GM23338 (cell line): ENCODE results near the gene MYO16. TPM values are rescaled to one million over a fixed set of nuclear protein-coding genes. Genes with fewer than 3 reads are reported as not detected.

Source experiments
- ATAC-seq: fragments of 200-7000 bp; cut with Tn5 transposase; 3 replicates; pipeline ENCODE4 v1.9.1; 2020
- DNase-seq: peaks from one replicate; pipeline ENCODE4 v3.0.0-alpha.2; 2015; ENCODE audit warnings: low spot score
- H2AFZ ChIP-seq: fragments of 200-600 bp; sonication (generic); 2 replicates; pipeline ENCODE4 v1.8.0; 2016; ENCODE audit warnings: antibody characterized with exemption, mild to moderate bottlenecking, moderate library complexity
- H3F3A ChIP-seq: fragments of 200-600 bp; sonication (generic); replicated peaks from 2 replicates; pipeline ENCODE4 v1.8.0; 2017; ENCODE audit warnings: antibody characterized with exemption, mixed run types, low read depth
- H3K27ac ChIP-seq: fragments of 200-600 bp; sonication (generic); 2 replicates; pipeline ENCODE4 v1.6.1; 2016; ENCODE audit warnings: low read depth
- H3K27me3 ChIP-seq: fragments of 200-600 bp; sonication (generic); 2 replicates; pipeline ENCODE4 v1.8.0; 2016; ENCODE audit warnings: mild to moderate bottlenecking, mixed run types, moderate library complexity; ENCODE audit not compliant: insufficient read depth
- H3K36me3 ChIP-seq: fragments of 200-600 bp; sonication (generic); 2 replicates; pipeline ENCODE4 v1.8.0; 2016; ENCODE audit warnings: mild to moderate bottlenecking; ENCODE audit not compliant: insufficient read depth
- H3K4me1 ChIP-seq: fragments of 200-600 bp; sonication (generic); 2 replicates; pipeline ENCODE4 v1.8.0; 2016; ENCODE audit warnings: mild to moderate bottlenecking, moderate library complexity; ENCODE audit not compliant: insufficient read depth
- H3K4me2 ChIP-seq: fragments of 200-600 bp; sonication (generic); 2 replicates; pipeline ENCODE4 v1.7.1; 2017; ENCODE audit warnings: mixed run types
- H3K4me3 ChIP-seq: fragments of 200-600 bp; sonication (generic); 2 replicates; pipeline ENCODE4 v1.6.1; 2016; ENCODE audit warnings: mixed run types
- H3K79me2 ChIP-seq: fragments of 200-600 bp; sonication (generic); replicated peaks from 2 replicates; pipeline ENCODE4 v1.8.0; 2017; ENCODE audit warnings: mild to moderate bottlenecking; ENCODE audit not compliant: insufficient read depth
- H3K9me2 ChIP-seq: fragments of 200-600 bp; sonication (generic); 2 replicates; pipeline ENCODE4 v1.8.0; 2017; ENCODE audit not compliant: insufficient read depth
- H4K20me1 ChIP-seq: fragments of 200-600 bp; sonication (generic); replicated peaks from 2 replicates; pipeline ENCODE4 v1.8.0; 2017; ENCODE audit warnings: mild to moderate bottlenecking; ENCODE audit not compliant: insufficient read depth
- H3K27ac Mint-ChIP-seq: 2 replicates; pipeline ENCODE4 v1.8.0; 2020; ENCODE audit warnings: inconsistent platforms, mild to moderate bottlenecking, moderate library complexity, mixed read lengths
- H3K27me3 Mint-ChIP-seq: 3 replicates; pipeline ENCODE4 v1.8.0; 2022; ENCODE audit warnings: low read depth, mild to moderate bottlenecking, moderate library complexity, mixed read lengths, inconsistent platforms; ENCODE audit not compliant: insufficient read depth, poor library complexity
- H3K36me3 Mint-ChIP-seq: 3 replicates; pipeline ENCODE4 v1.8.0; 2021; ENCODE audit warnings: low read depth, mild to moderate bottlenecking, inconsistent platforms, moderate library complexity, mixed read lengths
- H3K4me1 Mint-ChIP-seq: 3 replicates; pipeline ENCODE4 v1.8.0; 2020; ENCODE audit warnings: mild to moderate bottlenecking, inconsistent platforms, mixed read lengths
- H3K4me3 Mint-ChIP-seq: 3 replicates; pipeline ENCODE4 v1.8.0; 2021; ENCODE audit warnings: moderate library complexity, mild to moderate bottlenecking, inconsistent platforms, mixed read lengths
- H3K9me3 Mint-ChIP-seq: 3 replicates; pipeline ENCODE4 v1.8.0; 2020; ENCODE audit warnings: moderate library complexity, mild to moderate bottlenecking, inconsistent platforms, mixed read lengths
- CREB1 ChIP-seq: fragments of 250-450 bp; sonication (Bioruptor Pico); IDR thresholded peaks from 2 replicates; pipeline ENCODE4 v1.5.0; 2020; ENCODE audit warnings: low read depth, mild to moderate bottlenecking, moderate library complexity
- EZH2 ChIP-seq: fragments of 200-600 bp; sonication (generic); IDR thresholded peaks from one replicate; pipeline ENCODE4 v1.8.0; 2017; ENCODE audit warnings: antibody characterized with exemption, mild to moderate bottlenecking, low read depth; ENCODE audit not compliant: unreplicated experiment
- EZH2phosphoT487 ChIP-seq: fragments of 200-600 bp; sonication (generic); IDR thresholded peaks from one replicate; pipeline ENCODE4 v1.8.1; 2018; ENCODE audit warnings: antibody characterized with exemption; ENCODE audit not compliant: unreplicated experiment
- JUNB ChIP-seq: IDR thresholded peaks from one replicate; pipeline ENCODE4 v1.6.1; 2016; ENCODE audit warnings: antibody characterized with exemption; ENCODE audit not compliant: unreplicated experiment
- POLR2AphosphoS5 ChIP-seq: IDR thresholded peaks from 2 replicates; pipeline ENCODE4 v1.6.1; 2016; ENCODE audit warnings: antibody characterized with exemption, low read depth
- STAT1 ChIP-seq: IDR thresholded peaks from one replicate; pipeline ENCODE4 v1.6.1; 2016; ENCODE audit warnings: antibody characterized with exemption; ENCODE audit not compliant: unreplicated experiment
- ZNF114 ChIP-seq: fragments of 250-450 bp; sonication (Bioruptor Pico); IDR thresholded peaks from 2 replicates; pipeline ENCODE4 v1.5.0; 2020; ENCODE audit warnings: mild to moderate bottlenecking, moderate library complexity
- ZNF331 ChIP-seq: fragments of 250-450 bp; sonication (Bioruptor Pico); IDR thresholded peaks from 2 replicates; pipeline ENCODE4 v1.5.0; 2020; ENCODE audit warnings: low read depth, mild to moderate bottlenecking, moderate library complexity
- polyA plus RNA-seq: library from polyadenylated mRNA; unstranded; fragments of >200 nt; fragmentation: Nextera tagmentation; extraction: Ambion mirVana; gene quantifications from 2 replicates; pipeline ENCODE4 v1.2.1, GENCODE V29; 2016
- total RNA-seq: library from RNA; depleted of rRNA; stranded (reverse); fragments of >200 nt; shearing (Covaris generic); gene quantifications from 2 replicates; pipeline ENCODE4 v1.2.3, GENCODE V29; 2014
- TF ChIP-seq, protein P1 (sequence below): IDR thresholded peaks from one replicate; pipeline ENCODE4 v1.6.1; 2018; ENCODE audit warnings: antibody characterized with exemption; ENCODE audit not compliant: unreplicated experiment
- TF ChIP-seq, protein P2 (sequence below): fragments of 250-450 bp; sonication (Bioruptor Pico); IDR thresholded peaks from 2 replicates; pipeline ENCODE4 v1.5.0; 2020; ENCODE audit warnings: mild to moderate bottlenecking, moderate library complexity
- TF ChIP-seq, protein P3 (sequence below), 2 experiments: fragments of 200-600 bp in 1 of 2; sonication (generic) in 1 of 2; conservative IDR thresholded peaks; 2 replicates each; pipeline versions ENCODE4 v1.5.1 to v1.6.1; 2016 to 2017; ENCODE audit warnings: antibody characterized with exemption in 2 of 2, low read depth in 2 of 2, mild to moderate bottlenecking in 2 of 2, moderate library complexity in 1 of 2
- TF ChIP-seq, protein P4 (sequence below): IDR thresholded peaks from 2 replicates; pipeline ENCODE4 v1.6.1; 2016; ENCODE audit warnings: antibody characterized with exemption

The MYO16 gene
- total and polyA plus RNA-seq, 2 experiments from 2014 or later: 0.10 to 0.13 TPM

DNA sequence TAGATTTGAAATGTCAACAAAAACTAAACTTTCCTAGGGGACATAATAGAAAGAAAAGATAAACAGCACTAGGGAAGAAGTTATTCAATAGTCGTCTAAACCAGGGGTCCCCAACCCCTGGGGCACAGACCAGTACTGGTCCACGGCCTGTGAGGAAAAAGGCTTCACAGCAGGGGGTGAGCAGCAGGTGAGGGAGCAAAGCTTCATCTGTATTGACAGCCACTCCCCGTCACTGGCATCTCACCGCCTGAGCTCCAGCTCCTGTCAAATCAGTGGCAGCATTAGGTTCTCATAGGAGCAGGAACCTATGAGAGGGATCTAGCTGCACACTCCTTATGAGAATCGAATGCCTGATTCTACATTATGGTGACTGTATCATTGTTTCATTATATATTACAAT, 382.7 kb downstream of the MYO16 start:
- Histone ChIP-seq H3K27me3 (no peaks in the 10 kb centered on the region), H3K9me2 (no peaks in the 10 kb centered on the region), H4K20me1 (no peaks in the 10 kb centered on the region), H3K36me3 (no peaks in the 10 kb centered on the region), H3K4me3 (no peak overlapping the region), H3K27ac (no peak overlapping the region), H3K4me1 (peaks cover 4% of the 10 kb centered on the region), H3F3A (no peaks in the 10 kb centered on the region), H3K79me2 (no peaks in the 10 kb centered on the region), H3K4me2 (no peak overlapping the region), H2AFZ (no peak overlapping the region)
- peaks cover 14% of the 10 kb centered on the region; the same call in 2 of the 3 replicates for H3K9me3 Mint-ChIP-seq
- DNase-seq: peak; percentile 9
- no peak for TF ChIP-seq CREB1
- TF ChIP-seq, protein P1, sequence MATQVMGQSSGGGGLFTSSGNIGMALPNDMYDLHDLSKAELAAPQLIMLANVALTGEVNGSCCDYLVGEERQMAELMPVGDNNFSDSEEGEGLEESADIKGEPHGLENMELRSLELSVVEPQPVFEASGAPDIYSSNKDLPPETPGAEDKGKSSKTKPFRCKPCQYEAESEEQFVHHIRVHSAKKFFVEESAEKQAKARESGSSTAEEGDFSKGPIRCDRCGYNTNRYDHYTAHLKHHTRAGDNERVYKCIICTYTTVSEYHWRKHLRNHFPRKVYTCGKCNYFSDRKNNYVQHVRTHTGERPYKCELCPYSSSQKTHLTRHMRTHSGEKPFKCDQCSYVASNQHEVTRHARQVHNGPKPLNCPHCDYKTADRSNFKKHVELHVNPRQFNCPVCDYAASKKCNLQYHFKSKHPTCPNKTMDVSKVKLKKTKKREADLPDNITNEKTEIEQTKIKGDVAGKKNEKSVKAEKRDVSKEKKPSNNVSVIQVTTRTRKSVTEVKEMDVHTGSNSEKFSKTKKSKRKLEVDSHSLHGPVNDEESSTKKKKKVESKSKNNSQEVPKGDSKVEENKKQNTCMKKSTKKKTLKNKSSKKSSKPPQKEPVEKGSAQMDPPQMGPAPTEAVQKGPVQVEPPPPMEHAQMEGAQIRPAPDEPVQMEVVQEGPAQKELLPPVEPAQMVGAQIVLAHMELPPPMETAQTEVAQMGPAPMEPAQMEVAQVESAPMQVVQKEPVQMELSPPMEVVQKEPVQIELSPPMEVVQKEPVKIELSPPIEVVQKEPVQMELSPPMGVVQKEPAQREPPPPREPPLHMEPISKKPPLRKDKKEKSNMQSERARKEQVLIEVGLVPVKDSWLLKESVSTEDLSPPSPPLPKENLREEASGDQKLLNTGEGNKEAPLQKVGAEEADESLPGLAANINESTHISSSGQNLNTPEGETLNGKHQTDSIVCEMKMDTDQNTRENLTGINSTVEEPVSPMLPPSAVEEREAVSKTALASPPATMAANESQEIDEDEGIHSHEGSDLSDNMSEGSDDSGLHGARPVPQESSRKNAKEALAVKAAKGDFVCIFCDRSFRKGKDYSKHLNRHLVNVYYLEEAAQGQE: no peak
- no peak for TF ChIP-seq ZNF114 (CRISPR knock-in tag)
- TF ChIP-seq, protein P2, sequence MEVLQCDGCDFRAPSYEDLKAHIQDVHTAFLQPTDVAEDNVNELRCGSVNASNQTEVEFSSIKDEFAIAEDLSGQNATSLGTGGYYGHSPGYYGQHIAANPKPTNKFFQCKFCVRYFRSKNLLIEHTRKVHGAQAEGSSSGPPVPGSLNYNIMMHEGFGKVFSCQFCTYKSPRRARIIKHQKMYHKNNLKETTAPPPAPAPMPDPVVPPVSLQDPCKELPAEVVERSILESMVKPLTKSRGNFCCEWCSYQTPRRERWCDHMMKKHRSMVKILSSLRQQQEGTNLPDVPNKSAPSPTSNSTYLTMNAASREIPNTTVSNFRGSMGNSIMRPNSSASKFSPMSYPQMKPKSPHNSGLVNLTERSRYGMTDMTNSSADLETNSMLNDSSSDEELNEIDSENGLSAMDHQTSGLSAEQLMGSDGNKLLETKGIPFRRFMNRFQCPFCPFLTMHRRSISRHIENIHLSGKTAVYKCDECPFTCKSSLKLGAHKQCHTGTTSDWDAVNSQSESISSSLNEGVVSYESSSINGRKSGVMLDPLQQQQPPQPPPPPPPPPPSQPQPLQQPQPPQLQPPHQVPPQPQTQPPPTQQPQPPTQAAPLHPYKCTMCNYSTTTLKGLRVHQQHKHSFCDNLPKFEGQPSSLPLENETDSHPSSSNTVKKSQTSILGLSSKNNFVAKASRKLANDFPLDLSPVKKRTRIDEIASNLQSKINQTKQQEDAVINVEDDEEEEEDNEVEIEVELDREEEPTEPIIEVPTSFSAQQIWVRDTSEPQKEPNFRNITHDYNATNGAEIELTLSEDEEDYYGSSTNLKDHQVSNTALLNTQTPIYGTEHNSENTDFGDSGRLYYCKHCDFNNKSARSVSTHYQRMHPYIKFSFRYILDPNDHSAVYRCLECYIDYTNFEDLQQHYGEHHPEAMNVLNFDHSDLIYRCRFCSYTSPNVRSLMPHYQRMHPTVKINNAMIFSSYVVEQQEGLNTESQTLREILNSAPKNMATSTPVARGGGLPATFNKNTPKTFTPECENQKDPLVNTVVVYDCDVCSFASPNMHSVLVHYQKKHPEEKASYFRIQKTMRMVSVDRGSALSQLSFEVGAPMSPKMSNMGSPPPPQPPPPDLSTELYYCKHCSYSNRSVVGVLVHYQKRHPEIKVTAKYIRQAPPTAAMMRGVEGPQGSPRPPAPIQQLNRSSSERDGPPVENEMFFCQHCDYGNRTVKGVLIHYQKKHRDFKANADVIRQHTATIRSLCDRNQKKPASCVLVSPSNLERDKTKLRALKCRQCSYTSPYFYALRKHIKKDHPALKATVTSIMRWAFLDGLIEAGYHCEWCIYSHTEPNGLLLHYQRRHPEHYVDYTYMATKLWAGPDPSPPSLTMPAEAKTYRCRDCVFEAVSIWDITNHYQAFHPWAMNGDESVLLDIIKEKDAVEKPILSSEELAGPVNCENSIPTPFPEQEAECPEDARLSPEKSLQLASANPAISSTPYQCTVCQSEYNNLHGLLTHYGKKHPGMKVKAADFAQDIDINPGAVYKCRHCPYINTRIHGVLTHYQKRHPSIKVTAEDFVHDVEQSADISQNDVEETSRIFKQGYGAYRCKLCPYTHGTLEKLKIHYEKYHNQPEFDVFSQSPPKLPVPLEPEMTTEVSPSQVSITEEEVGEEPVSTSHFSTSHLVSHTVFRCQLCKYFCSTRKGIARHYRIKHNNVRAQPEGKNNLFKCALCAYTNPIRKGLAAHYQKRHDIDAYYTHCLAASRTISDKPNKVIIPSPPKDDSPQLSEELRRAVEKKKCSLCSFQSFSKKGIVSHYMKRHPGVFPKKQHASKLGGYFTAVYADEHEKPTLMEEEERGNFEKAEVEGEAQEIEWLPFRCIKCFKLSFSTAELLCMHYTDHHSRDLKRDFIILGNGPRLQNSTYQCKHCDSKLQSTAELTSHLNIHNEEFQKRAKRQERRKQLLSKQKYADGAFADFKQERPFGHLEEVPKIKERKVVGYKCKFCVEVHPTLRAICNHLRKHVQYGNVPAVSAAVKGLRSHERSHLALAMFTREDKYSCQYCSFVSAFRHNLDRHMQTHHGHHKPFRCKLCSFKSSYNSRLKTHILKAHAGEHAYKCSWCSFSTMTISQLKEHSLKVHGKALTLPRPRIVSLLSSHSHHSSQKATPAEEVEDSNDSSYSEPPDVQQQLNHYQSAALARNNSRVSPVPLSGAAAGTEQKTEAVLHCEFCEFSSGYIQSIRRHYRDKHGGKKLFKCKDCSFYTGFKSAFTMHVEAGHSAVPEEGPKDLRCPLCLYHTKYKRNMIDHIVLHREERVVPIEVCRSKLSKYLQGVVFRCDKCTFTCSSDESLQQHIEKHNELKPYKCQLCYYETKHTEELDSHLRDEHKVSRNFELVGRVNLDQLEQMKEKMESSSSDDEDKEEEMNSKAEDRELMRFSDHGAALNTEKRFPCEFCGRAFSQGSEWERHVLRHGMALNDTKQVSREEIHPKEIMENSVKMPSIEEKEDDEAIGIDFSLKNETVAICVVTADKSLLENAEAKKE: no peak
- no peak for TF ChIP-seq POLR2AphosphoS5
- TF ChIP-seq JUNB: no peak
- no peak for TF ChIP-seq ZNF331 (CRISPR knock-in tag)
- no peak for TF ChIP-seq EZH2phosphoT487
- TF ChIP-seq STAT1: no peak
- TF ChIP-seq EZH2: no peak
- TF ChIP-seq, protein P3, sequence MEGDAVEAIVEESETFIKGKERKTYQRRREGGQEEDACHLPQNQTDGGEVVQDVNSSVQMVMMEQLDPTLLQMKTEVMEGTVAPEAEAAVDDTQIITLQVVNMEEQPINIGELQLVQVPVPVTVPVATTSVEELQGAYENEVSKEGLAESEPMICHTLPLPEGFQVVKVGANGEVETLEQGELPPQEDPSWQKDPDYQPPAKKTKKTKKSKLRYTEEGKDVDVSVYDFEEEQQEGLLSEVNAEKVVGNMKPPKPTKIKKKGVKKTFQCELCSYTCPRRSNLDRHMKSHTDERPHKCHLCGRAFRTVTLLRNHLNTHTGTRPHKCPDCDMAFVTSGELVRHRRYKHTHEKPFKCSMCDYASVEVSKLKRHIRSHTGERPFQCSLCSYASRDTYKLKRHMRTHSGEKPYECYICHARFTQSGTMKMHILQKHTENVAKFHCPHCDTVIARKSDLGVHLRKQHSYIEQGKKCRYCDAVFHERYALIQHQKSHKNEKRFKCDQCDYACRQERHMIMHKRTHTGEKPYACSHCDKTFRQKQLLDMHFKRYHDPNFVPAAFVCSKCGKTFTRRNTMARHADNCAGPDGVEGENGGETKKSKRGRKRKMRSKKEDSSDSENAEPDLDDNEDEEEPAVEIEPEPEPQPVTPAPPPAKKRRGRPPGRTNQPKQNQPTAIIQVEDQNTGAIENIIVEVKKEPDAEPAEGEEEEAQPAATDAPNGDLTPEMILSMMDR (conservative IDR thresholded peaks at IDR 0.05; ENCODE audit: low read depth in 2 of 2): no peak
- TF ChIP-seq, protein P4, sequence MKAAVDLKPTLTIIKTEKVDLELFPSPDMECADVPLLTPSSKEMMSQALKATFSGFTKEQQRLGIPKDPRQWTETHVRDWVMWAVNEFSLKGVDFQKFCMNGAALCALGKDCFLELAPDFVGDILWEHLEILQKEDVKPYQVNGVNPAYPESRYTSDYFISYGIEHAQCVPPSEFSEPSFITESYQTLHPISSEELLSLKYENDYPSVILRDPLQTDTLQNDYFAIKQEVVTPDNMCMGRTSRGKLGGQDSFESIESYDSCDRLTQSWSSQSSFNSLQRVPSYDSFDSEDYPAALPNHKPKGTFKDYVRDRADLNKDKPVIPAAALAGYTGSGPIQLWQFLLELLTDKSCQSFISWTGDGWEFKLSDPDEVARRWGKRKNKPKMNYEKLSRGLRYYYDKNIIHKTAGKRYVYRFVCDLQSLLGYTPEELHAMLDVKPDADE: no peak
- H3K4me3 Mint-ChIP-seq: no peak overlapping the region
- no peaks in the 10 kb centered on the region for H3K36me3 Mint-ChIP-seq
- peaks cover 12% of the 10 kb centered on the region for H3K4me1 Mint-ChIP-seq
- ATAC-seq: peak; percentile 54
- no peak overlapping the region for H3K27ac Mint-ChIP-seq
- peaks cover 3% of the 10 kb centered on the region for H3K27me3 Mint-ChIP-seq
